ENCODE measurements around the gene KDR. TPM values are rescaled to one million over a fixed set of nuclear protein-coding genes. Genes with fewer than 3 reads are reported as not detected.

KDR gene
- total and polyA plus RNA-seq, 4 donors, result 6.1 to 39.1 (median 24.6) TPM

DNA sequence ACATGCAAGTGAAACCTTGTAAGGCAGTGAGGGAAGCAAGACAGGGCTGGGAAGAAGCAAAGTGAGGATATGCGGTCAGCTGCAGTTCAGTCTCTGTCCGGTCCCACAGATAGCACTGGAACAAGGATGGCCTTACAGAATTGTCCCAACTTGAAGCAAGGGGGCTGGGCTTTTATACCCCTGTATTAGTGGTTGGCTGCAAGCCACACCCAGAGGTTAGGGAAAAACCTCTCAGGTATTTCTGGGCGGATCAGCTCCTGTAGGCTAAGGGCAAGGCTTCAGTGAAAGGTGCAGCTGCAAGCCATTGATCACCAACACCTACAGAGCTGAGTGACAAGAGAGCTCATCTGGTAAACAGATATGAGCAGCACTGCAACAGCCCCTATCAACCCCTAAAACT is 89.0 kb downstream of the KDR start:
- Histone ChIP-seq H3K9ac (ENCODE audit: low read depth in 1 of 2, low read length in 2 of 2) (no peak overlapping the region), H3K27me3 (ENCODE audit: control insufficient read depth in 4 of 4, insufficient read depth in 4 of 4, low read length in 3 of 4) (no peaks in the 10 kb centered on the region), H3K36me3 (ENCODE audit: control insufficient read depth in 4 of 4, insufficient read depth in 3 of 4, low read depth in 1 of 4, low read length in 3 of 4) (no peaks in the 10 kb centered on the region), H3K9me3 (ENCODE audit: control insufficient read depth in 4 of 4, low read length in 3 of 4) (no peaks in the 10 kb centered on the region), H3K4me1 (ENCODE audit: control insufficient read depth in 4 of 4, insufficient read depth in 4 of 4, low read length in 3 of 4) (no peaks in the 10 kb centered on the region), H3K4me3 (ENCODE audit: low read depth in 1 of 3, low read length in 3 of 3) (no peak overlapping the region), H3K27ac (ENCODE audit: low read depth in 1 of 2, low read length in 2 of 2) (no peak overlapping the region)
- no peak for DNase-seq (ENCODE audit: low spot score)
- 77% methylated on average over 3 of the region's 3 CpGs for WGBS
- TF ChIP-seq, protein P1, sequence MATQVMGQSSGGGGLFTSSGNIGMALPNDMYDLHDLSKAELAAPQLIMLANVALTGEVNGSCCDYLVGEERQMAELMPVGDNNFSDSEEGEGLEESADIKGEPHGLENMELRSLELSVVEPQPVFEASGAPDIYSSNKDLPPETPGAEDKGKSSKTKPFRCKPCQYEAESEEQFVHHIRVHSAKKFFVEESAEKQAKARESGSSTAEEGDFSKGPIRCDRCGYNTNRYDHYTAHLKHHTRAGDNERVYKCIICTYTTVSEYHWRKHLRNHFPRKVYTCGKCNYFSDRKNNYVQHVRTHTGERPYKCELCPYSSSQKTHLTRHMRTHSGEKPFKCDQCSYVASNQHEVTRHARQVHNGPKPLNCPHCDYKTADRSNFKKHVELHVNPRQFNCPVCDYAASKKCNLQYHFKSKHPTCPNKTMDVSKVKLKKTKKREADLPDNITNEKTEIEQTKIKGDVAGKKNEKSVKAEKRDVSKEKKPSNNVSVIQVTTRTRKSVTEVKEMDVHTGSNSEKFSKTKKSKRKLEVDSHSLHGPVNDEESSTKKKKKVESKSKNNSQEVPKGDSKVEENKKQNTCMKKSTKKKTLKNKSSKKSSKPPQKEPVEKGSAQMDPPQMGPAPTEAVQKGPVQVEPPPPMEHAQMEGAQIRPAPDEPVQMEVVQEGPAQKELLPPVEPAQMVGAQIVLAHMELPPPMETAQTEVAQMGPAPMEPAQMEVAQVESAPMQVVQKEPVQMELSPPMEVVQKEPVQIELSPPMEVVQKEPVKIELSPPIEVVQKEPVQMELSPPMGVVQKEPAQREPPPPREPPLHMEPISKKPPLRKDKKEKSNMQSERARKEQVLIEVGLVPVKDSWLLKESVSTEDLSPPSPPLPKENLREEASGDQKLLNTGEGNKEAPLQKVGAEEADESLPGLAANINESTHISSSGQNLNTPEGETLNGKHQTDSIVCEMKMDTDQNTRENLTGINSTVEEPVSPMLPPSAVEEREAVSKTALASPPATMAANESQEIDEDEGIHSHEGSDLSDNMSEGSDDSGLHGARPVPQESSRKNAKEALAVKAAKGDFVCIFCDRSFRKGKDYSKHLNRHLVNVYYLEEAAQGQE (IDR thresholded peaks at IDR 0.05), result no peak
- TF ChIP-seq, protein P2, sequence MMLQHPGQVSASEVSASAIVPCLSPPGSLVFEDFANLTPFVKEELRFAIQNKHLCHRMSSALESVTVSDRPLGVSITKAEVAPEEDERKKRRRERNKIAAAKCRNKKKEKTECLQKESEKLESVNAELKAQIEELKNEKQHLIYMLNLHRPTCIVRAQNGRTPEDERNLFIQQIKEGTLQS (IDR thresholded peaks at IDR 0.05), result no peak
- TF ChIP-seq NR2F2 (IDR thresholded peaks at IDR 0.05) (no peak), HNF4A (conservative IDR thresholded peaks at IDR 0.05) (no peak), JUND (IDR thresholded peaks at IDR 0.05) (no peak)
- TF ChIP-seq, protein P3, sequence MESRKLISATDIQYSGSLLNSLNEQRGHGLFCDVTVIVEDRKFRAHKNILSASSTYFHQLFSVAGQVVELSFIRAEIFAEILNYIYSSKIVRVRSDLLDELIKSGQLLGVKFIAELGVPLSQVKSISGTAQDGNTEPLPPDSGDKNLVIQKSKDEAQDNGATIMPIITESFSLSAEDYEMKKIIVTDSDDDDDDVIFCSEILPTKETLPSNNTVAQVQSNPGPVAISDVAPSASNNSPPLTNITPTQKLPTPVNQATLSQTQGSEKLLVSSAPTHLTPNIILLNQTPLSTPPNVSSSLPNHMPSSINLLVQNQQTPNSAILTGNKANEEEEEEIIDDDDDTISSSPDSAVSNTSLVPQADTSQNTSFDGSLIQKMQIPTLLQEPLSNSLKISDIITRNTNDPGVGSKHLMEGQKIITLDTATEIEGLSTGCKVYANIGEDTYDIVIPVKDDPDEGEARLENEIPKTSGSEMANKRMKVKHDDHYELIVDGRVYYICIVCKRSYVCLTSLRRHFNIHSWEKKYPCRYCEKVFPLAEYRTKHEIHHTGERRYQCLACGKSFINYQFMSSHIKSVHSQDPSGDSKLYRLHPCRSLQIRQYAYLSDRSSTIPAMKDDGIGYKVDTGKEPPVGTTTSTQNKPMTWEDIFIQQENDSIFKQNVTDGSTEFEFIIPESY (IDR thresholded peaks at IDR 0.05), result no peak
- TF ChIP-seq, protein P4, sequence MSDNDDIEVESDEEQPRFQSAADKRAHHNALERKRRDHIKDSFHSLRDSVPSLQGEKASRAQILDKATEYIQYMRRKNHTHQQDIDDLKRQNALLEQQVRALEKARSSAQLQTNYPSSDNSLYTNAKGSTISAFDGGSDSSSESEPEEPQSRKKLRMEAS (IDR thresholded peaks at IDR 0.05), result no peak

DNA sequence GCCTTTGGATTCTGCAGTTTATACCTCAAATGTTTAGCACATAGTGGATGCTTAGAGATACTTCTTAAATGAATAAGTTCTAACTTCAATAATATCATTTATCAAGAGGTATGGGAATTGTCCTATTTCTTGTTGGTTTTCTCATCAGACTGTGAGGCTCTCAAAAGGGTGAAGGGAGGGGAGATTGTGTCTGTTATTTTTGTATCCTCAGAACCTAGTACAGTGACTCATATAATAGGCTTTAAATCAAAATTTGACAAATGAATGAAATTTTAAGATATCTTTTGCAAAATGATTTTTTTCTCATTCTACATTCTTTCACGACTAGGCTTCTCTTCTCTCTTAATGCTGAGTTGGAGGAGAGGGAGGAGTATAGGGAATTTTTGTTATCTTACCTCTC is 89.5 kb downstream of the KDR start:
- DNase-seq (ENCODE audit: low spot score), result no peak
- H3K9me3 ChIP-seq (ENCODE audit: control insufficient read depth in 4 of 4, low read length in 3 of 4), result no peaks in the 10 kb centered on the region
- H3K36me3 ChIP-seq (ENCODE audit: control insufficient read depth in 4 of 4, insufficient read depth in 3 of 4, low read depth in 1 of 4, low read length in 3 of 4), result no peaks in the 10 kb centered on the region
- WGBS, result 59% methylated on average over 1 of the region's 1 CpG
- TF ChIP-seq, protein P2 (IDR thresholded peaks at IDR 0.05), result no peak
- no peak for TF ChIP-seq HNF4A (conservative IDR thresholded peaks at IDR 0.05)
- no peak for TF ChIP-seq YY1 (IDR thresholded peaks at IDR 0.05)
- no peak for TF ChIP-seq HNF4G (IDR thresholded peaks at IDR 0.05)
- TF ChIP-seq JUND (IDR thresholded peaks at IDR 0.05), result no peak
- TF ChIP-seq, protein P3 (IDR thresholded peaks at IDR 0.05), result no peak
- TF ChIP-seq, protein P1 (IDR thresholded peaks at IDR 0.05), result no peak
- TF ChIP-seq, protein P5, sequence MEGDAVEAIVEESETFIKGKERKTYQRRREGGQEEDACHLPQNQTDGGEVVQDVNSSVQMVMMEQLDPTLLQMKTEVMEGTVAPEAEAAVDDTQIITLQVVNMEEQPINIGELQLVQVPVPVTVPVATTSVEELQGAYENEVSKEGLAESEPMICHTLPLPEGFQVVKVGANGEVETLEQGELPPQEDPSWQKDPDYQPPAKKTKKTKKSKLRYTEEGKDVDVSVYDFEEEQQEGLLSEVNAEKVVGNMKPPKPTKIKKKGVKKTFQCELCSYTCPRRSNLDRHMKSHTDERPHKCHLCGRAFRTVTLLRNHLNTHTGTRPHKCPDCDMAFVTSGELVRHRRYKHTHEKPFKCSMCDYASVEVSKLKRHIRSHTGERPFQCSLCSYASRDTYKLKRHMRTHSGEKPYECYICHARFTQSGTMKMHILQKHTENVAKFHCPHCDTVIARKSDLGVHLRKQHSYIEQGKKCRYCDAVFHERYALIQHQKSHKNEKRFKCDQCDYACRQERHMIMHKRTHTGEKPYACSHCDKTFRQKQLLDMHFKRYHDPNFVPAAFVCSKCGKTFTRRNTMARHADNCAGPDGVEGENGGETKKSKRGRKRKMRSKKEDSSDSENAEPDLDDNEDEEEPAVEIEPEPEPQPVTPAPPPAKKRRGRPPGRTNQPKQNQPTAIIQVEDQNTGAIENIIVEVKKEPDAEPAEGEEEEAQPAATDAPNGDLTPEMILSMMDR (IDR thresholded peaks at IDR 0.05; ENCODE audit: low read depth, low read length, missing input control), result no peak
- no peak for TF ChIP-seq FOXA1 (IDR thresholded peaks at IDR 0.05)
- no peak for TF ChIP-seq GABPA (IDR thresholded peaks at IDR 0.05 in 1 of 2, conservative IDR thresholded peaks at IDR 0.05 in 1 of 2)
- no peak for TF ChIP-seq TAF1 (conservative IDR thresholded peaks at IDR 0.05)
- TF ChIP-seq NR2F2 (IDR thresholded peaks at IDR 0.05), result no peak
- no peak for TF ChIP-seq FOXA2 (IDR thresholded peaks at IDR 0.05)
- TF ChIP-seq EGR1 (IDR thresholded peaks at IDR 0.05; ENCODE audit: low read depth in 2 of 2), result no peak
- no peak for TF ChIP-seq RAD21 (IDR thresholded peaks at IDR 0.05)
- TF ChIP-seq, protein P4 (IDR thresholded peaks at IDR 0.05), result no peak
- no peaks in the 10 kb centered on the region for H3K4me1 ChIP-seq (ENCODE audit: control insufficient read depth in 4 of 4, insufficient read depth in 4 of 4, low read length in 3 of 4)
- no peak overlapping the region for H3K27ac ChIP-seq (ENCODE audit: low read depth in 1 of 2, low read length in 2 of 2)
- no peaks in the 10 kb centered on the region for H3K27me3 ChIP-seq (ENCODE audit: control insufficient read depth in 4 of 4, insufficient read depth in 4 of 4, low read length in 3 of 4)
- H3K9ac ChIP-seq (ENCODE audit: low read depth in 1 of 2, low read length in 2 of 2), result no peak overlapping the region
- no peak overlapping the region for H3K4me3 ChIP-seq (ENCODE audit: low read depth in 1 of 3, low read length in 3 of 3)
